Stimulated activated naive CD8-positive, alpha-beta T cell treated with anti-CD3 and anti-CD28 coated beads, Interleukin-15, Interleukin-2, amounts not matched to agents 100 U/mL and 50 U/mL, for 24 hours (primary cell): ENCODE measurements around the gene FGGY.
"Not testable (repeated sequence)": the region's sequence is repeated elsewhere in the genome, so short reads cannot be mapped to it uniquely, and the experiment has no call there.

ENCODE experiments used
- ATAC-seq: fragments of 150-1000 bp; cut with Tn5 transposase; one replicate; pipeline ENCODE4 v1.10.0; 2021
- DNase-seq: peaks from one replicate; pipeline ENCODE4 v3.0.0; 2021

The FGGY gene

DNA sequence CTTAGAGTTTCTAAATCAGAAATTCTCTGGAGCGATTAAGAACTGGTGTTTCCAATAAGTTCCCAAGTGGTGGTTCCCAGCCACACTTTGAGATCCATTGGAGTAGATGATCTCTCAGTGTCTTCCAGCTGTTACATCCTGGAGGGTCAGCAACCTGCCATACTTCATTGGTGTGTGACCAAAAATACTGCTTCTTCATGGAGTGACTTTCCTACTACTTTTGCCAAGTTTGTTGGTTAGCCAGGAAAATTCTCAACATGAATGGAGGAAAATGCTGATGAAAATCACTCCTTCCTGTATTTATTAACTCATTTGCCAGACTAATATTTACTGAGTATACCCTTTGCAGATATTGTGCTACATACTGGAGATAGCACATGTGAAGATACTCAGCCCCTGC is 186.1 kb downstream of the FGGY start:
- ATAC-seq (no peak), DNase-seq (no peak)

- DNase-seq, result no peak
- no peak for ATAC-seq
Measured at GRCh38 chr1:59484096-59484495, 187.2 kb downstream of the FGGY start.

DNA sequence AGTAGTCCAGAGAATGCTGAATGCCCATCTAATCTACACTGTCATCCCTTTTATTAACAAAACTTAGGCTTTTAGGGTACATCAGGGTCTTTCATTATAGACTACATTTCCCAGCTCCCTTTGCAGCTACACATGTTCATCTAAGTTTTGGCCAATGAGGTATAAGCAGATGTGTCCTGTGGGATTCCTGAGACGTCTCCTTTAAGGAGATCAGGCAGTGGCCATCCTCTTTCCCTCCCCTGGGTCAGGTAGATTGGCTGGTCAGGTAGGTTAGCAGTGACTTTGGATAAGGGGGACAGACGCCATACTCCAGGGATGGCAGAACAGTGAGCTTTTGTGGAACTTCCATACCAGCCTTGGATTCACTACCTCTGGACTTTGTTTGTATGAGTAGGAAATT is 188.3 kb downstream of the FGGY start:
- no peak for DNase-seq
- ATAC-seq, result no peak

DNA sequence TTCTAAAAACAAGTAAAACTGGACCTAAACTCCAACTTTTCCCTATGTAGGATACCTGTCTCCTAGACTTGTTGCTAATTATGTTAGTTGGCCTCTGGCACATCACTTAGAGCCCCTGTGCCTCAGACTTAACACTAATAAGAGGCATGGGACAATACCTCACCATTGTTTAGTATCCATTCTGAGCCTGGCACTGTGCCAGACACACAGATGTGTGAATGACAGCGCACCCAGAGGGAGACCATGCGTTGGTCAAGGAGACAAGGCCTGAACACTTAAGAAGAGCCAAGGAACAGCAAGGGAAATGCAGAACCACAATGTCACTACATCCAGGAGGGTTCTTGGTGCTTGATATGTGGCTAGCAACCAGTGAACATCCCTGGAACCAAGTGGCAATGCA is 189.1 kb downstream of the FGGY start:
- DNase-seq, result no peak

DNA sequence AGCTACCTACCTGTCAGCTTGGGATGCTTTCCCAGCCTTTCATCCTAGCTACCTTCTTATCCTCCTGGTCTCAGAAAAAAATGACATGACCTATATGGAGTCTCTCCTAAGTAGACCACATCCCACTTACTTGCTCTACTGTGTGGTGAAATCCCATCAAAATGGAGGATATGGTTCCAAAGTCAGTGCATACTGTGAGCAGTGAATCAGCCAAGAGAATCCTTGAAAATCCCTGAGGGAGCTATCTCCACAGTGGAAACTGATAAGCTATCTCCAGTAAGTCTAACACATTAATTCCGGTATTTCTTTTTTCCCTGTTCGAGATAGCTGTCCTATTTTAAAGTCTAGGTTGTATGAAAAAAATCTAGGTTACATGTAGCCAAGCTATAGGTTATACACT is 189.7 kb downstream of the FGGY start:
- DNase-seq, result no peak
- ATAC-seq, result no peak

More for the DNA sequence above, 189.1 kb downstream of the FGGY start:
- ATAC-seq, result no peak

DNA sequence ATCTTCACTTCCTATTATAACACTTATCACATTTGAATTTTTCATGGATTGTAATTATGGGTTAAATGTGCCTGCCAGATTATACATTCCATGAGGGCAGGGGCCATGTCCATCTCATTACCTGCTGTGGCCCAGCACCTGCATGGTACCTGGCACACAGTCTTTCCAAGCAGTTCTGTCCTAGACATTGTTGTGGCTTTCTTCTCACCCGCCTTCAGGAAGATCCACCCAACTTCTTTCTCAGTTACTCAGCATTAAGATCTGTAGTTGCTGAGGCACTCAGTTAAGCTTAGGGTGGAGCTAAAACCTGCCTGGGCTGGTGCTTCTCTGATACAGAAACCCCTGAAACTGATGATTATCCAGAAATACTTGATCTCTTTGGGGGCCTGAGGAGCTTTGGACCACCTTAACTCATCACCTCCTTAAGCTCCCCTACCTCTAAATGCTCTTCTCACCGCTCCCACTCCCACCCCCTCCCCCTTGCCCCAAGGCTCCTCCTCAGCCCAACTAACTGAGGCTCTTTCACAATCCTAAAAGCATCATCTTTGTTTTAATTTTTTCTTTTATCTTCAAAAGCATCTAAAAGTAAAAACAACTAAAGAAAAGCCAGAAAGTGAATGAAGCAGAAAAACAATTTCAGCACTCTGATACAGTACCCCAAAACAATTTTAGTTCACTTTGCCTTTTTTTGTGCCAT is 190.6 kb downstream of the FGGY start:
- DNase-seq, result no peak
- ATAC-seq, result no peak

- no peak for DNase-seq
- no peak for ATAC-seq
Measured at GRCh38 chr1:59492500-59492899, 195.6 kb downstream of the FGGY start.

DNA sequence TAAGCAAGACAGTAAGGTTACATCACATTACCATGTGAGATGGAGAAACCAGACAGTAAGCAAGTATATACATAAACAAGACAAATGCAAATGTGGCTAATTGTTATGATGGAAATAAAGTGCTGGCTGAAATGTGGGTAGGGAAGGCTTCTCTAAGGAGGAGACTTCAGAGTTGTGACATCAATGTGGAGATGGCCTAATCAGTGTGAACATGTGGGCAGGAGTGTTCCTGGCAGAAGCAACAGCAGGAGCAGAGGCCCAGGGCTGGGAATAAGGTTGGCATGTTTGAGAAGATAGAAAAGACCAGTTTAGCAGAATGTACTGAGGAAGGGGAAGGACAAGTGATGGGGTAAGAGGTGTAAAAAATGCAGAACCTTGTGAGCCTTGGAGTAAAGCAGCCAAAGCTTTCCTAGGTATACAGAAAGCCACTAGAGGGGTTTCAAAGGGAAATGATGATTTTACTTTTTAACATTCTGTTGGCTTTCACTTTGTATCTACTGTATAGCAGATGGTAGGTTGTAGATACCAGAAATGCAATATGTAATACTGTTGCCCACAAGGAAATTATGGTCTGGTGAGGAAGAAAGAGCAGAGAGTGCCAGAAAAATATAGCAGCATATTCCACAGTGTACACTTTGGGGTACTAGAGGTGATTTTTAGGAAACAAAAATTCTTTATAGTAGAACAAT is 197.4 kb downstream of the FGGY start:
- peak; percentile 23 for ATAC-seq

DNA sequence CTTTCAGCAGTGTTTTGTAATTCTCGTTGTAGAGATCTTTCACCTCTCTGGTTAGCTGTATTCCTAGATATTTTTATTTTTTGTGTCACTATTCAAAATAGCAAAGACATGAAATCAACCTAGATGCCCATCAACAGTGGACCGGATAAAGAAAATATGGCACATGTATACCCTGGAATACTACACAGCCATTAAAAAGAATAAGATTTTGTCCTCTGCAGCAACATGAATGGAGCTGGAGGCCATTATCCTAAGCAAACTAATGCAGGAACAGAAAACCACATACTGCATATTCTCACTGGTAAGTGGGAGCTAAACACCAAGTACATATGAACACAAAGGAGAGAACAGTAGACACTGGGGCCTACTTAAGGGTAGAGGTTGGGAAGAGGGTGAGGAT is 199.3 kb downstream of the FGGY start:
- DNase-seq, ATAC-seq: not testable (repeated sequence)

More for the DNA sequence above, 197.4 kb downstream of the FGGY start:
- no peak for DNase-seq

GRCh38 chr1:59497616-59498015 is 200.7 kb downstream of the FGGY start:
- no peak for ATAC-seq

GRCh38 chr1:59498640-59499039 is 201.7 kb downstream of the FGGY start:
- ATAC-seq, result no peak

More at GRCh38 chr1:59497616-59498015, 200.7 kb downstream of the FGGY start:
- no peak for DNase-seq

GRCh38 chr1:59499273-59499942 is 202.5 kb downstream of the FGGY start:
- DNase-seq (no peak), ATAC-seq (no peak)

More at GRCh38 chr1:59498640-59499039, 201.7 kb downstream of the FGGY start:
- no peak for DNase-seq

DNA sequence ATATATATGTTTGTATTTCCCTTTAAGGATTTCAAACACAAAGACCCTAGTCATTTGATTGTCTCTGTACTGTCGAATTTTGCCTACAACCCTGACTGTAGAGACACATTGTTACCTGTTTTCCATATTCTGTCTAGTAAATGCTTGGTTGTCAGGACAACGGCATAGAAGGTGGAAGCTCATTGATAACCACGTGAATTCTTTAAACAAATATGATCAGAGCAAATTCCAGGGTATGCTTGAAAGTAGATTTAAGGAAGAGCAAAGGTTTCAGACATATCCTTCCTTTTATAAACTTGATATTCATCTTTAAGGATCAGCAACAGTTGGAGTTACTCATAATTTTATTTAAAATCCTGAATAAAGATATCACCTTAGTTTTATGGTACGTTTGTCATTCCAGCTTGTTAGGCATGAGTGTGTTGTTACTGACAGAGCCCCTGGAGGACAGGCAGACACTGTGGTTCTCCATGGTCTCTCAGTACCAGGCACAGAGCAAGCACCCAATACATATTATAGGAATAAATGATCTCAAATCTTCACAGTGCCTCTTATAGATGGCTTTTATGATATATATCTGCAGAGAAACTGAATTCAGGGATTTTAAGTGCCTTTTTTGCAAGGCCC is 203.2 kb downstream of the FGGY start:
- DNase-seq (no peak), ATAC-seq (no peak)

DNA sequence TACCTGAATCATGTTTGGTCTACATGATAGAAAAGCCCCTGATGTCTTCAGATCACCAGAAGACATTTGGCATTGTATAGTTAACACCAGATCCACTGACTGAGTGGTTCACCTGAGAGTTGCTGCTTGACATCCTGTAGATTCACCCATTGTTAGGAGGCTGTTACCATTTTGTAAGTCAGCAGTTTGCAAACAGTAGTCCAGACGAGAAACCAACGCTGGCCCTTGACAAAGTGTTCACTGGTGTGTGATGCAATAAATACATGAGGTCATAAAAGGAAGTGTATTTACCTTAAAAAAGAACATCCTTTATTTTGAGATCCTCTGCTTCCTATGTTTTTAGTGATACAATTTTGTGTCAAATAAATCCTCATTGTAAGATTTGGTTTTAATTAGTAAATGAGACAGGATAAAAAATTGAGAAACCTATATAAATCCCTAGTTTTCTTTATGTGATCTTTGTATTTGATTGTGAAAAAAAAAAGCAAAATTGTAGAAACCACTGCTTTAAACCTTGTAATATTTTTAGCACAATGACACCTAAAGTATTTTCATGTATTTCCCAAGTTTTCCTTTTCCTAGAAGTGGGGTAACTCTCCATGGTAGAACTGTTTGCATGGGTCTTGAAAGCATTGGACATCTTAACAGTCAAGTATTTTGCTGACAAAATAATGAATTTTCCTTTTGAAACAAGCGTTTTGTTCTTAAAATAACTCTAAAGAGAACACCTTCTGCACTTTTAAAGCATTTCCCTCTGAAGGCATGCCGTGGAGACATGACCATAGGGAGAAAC is 204.3 kb downstream of the FGGY start:
- ATAC-seq (no peak), DNase-seq (no peak)

DNA sequence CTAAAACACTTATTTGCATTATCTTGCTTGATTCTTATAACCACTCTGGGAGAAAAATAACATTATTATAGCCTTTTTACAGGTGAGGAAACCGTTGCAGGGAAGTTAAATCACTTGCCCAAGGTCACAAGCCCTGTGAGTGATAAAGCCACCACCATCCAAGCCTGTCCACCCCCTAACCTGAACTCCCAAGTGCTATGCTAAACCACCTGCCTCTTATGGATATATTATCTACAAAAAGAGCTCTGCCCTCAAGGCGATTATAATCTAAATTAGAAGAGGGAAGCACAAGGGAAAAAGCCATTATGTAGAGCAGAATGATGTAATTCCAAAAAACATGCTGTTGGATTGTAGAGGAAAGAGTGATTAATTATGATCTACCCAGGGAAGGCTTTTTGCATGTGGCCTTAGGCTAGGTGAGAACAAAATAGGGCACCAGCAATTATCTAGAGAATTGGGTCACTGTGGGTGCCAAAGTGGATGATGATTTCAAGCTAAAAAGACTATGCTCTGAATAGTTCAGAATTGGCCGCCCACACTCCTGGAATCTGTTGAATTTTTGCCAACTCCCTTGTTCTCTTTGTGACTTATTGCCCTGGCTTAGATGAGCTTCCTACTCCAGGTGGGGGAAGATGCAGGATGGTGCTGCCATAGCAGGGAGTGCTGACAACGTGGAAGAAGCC is 205.3 kb downstream of the FGGY start:
- DNase-seq (no peak), ATAC-seq (no peak)

- DNase-seq (no peak), ATAC-seq (no peak)
Measured at GRCh38 chr1:59504276-59504675, 207.4 kb downstream of the FGGY start.

DNA sequence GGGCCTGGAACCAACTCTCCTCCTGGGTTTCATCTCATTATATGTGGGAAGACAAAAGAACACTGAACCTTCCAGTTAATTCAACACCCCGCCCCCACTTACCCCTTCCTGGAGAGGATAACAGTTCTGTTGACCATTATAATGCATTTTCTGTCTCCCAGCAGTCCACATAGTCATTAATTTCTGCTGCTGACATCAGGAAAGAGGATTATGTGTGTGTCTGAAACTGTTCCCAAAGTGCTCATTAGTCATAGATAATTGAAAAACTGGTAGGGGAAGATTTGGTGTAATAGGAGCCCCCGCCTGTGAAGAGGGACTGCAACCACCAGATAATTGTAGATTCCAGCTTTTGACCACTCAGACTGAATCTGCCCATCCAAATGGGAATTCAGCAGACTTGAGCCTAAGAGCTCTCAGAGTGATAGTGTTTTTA is 208.7 kb downstream of the FGGY start:
- DNase-seq (no peak), ATAC-seq (no peak)

DNA sequence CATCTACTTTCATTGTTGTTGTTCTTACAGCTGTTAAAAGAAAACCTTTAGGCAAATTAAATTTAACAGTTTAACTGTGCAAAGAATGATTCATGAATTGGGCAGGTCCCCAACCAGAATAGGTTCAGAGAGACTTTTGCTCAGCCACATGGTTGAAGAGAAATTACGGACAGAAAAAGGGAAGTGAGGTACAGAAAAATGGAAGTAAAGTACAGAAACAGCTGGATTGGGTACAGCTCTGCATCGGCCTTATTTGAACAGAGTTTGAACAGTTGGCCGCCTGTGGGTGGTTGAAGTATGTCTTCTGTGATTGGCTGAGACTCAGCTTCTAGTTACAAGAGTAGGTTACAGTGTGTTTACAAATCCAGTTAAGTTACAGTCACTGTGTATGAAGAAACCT is 210.1 kb downstream of the FGGY start:
- no peak for ATAC-seq
- DNase-seq, result no peak

- DNase-seq (no peak), ATAC-seq (no peak)
Measured at GRCh38 chr1:59509341-59509875, 212.5 kb downstream of the FGGY start.

GRCh38 chr1:59510249-59510648 is 213.4 kb downstream of the FGGY start:
- ATAC-seq, result no peak
- DNase-seq, result no peak
